ENCODE data around the gene VSNL1. TPM values are rescaled to one million over a fixed set of nuclear protein-coding genes. Genes with fewer than 3 reads are reported as not detected.

Gene VSNL1
- total RNA-seq, 1 experiment from 2014 or later, result not detected

DNA sequence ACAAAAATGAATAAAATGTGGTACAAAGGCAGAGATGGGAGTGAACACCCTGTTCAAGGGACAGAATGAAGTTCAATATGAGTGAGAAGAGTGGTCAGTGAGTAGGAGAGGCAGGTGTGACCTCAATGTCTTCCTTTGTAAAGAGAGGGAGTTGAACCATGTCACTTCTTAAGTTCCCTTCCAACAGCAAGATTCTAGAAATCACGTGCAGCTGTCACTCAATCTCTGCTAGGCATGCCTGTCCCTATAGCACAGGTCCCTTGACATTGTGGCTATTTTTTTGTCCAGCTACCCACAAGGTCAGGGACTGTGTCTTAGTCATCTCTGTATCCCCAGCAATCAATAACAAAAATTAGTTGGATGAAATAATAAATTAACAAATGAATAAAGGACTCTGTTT lies 66.9 kb downstream of the VSNL1 start:
- Histone ChIP-seq H3K27me3 (ENCODE audit: low read length) (no peaks in the 10 kb centered on the region), H3K4me1 (ENCODE audit: insufficient read depth, low read length) (no peaks in the 10 kb centered on the region), H3K4me3 (ENCODE audit: low read length) (no peak overlapping the region), H3K79me2 (ENCODE audit: low read length) (no peaks in the 10 kb centered on the region), H3K36me3 (ENCODE audit: low read depth, low read length) (no peaks in the 10 kb centered on the region), H3K27ac (ENCODE audit: low read length) (no peak overlapping the region), H4K20me1 (ENCODE audit: low read length) (no peaks in the 10 kb centered on the region), H3K9me3 (ENCODE audit: low read length) (no peaks in the 10 kb centered on the region), H3K9ac (ENCODE audit: low read length) (no peak overlapping the region), H3K9me2 (replicated peaks; ENCODE audit: low read length) (no peaks in the 10 kb centered on the region), H3F3A (ENCODE audit: low read length, unreplicated experiment) (no peaks in the 10 kb centered on the region), H2AFZ (ENCODE audit: low read length) (no peak overlapping the region), H3K4me2 (ENCODE audit: low read length) (no peak overlapping the region)
- intact Hi-C loops (cut with micrococcal nuclease), result no loop called here
- DNase-seq, result no peak
- no TSS peak for BruUV-seq (replicated peaks)
- ChIA-PET CTCF (no interaction called here), POLR2A (ENCODE audit: unreplicated experiment) (no interaction called here)
- TF ChIP-seq, protein P1, sequence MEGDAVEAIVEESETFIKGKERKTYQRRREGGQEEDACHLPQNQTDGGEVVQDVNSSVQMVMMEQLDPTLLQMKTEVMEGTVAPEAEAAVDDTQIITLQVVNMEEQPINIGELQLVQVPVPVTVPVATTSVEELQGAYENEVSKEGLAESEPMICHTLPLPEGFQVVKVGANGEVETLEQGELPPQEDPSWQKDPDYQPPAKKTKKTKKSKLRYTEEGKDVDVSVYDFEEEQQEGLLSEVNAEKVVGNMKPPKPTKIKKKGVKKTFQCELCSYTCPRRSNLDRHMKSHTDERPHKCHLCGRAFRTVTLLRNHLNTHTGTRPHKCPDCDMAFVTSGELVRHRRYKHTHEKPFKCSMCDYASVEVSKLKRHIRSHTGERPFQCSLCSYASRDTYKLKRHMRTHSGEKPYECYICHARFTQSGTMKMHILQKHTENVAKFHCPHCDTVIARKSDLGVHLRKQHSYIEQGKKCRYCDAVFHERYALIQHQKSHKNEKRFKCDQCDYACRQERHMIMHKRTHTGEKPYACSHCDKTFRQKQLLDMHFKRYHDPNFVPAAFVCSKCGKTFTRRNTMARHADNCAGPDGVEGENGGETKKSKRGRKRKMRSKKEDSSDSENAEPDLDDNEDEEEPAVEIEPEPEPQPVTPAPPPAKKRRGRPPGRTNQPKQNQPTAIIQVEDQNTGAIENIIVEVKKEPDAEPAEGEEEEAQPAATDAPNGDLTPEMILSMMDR (conservative IDR thresholded peaks at IDR 0.05; ENCODE audit: low read depth, low read length), result no peak
- TF ChIP-seq EZH2 (IDR thresholded peaks at IDR 0.05; ENCODE audit: low read length, unreplicated experiment), result no peak
- no peak for TF ChIP-seq EZH2phosphoT487 (IDR thresholded peaks at IDR 0.05; ENCODE audit: borderline replicate concordance, low read length)
- no peak for ATAC-seq

DNA sequence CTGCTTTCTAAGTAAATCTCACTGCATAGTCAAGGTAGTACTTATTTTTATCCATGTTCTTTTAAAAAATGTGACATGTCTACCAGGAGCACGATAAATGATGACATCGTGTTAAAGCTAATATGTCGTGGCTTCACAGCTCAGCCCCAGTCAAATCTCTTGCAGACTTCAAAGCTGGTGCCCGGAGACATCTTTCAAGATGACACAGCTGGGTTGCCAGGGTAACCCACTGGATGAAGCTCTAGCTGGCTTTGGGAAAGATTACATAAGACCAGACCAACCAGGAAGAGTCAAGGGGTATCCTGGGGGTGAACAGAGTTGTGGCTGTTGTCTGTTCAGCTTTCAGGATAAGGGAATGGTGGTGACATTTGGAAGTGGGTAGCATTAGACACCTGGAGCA lies 67.8 kb downstream of the VSNL1 start:
- ATAC-seq (no peak), DNase-seq (no peak)
- no peak overlapping the region for H2AFZ ChIP-seq (ENCODE audit: low read length)
- CTCF ChIA-PET, result no interaction called here
- POLR2A ChIA-PET (ENCODE audit: unreplicated experiment), result no interaction called here
- BruUV-seq (replicated peaks), result no TSS peak
- H3K27me3 ChIP-seq (ENCODE audit: low read length), result no peaks in the 10 kb centered on the region
- no peak overlapping the region for H3K4me2 ChIP-seq (ENCODE audit: low read length)
- TF ChIP-seq EZH2 (IDR thresholded peaks at IDR 0.05; ENCODE audit: low read length, unreplicated experiment), result no peak
- TF ChIP-seq, protein P1 (conservative IDR thresholded peaks at IDR 0.05; ENCODE audit: low read depth, low read length), result no peak
- TF ChIP-seq EZH2phosphoT487 (IDR thresholded peaks at IDR 0.05; ENCODE audit: borderline replicate concordance, low read length), result no peak
- H3F3A ChIP-seq (ENCODE audit: low read length, unreplicated experiment), result no peaks in the 10 kb centered on the region
- intact Hi-C loops (cut with micrococcal nuclease), result no loop called here
- no peak overlapping the region for H3K9ac ChIP-seq (ENCODE audit: low read length)
- no peaks in the 10 kb centered on the region for H3K9me2 ChIP-seq (replicated peaks; ENCODE audit: low read length)
- no peak overlapping the region for H3K27ac ChIP-seq (ENCODE audit: low read length)
- H3K4me3 ChIP-seq (ENCODE audit: low read length), result no peak overlapping the region
- no peaks in the 10 kb centered on the region for H3K36me3 ChIP-seq (ENCODE audit: low read depth, low read length)
- no peaks in the 10 kb centered on the region for H3K79me2 ChIP-seq (ENCODE audit: low read length)
- no peaks in the 10 kb centered on the region for H3K9me3 ChIP-seq (ENCODE audit: low read length)
- H4K20me1 ChIP-seq (ENCODE audit: low read length), result no peaks in the 10 kb centered on the region
- no peaks in the 10 kb centered on the region for H3K4me1 ChIP-seq (ENCODE audit: insufficient read depth, low read length)

DNA sequence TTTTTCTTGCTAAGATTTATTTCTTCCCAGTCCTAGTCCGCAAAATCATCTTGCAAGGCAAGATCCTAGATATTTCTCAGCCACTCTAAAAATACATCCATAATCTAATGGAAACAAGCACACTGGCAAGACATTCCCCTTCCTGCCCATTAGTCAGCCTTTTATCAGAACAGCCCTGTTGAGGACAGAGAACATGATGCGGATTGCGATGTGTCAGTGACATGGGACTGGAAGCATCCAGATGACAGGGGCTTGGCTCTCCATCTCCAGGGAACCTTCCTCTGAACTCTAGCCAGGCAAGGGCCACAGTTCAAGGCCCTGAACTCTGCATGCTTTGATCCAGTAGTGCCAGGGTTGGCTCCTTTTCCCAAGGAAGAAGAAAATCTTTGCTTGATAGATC lies 70.0 kb downstream of the VSNL1 start:
- H3K9me3 ChIP-seq (ENCODE audit: low read length), result no peaks in the 10 kb centered on the region
- H3K4me1 ChIP-seq (ENCODE audit: insufficient read depth, low read length), result peaks cover 8% of the 10 kb centered on the region
- BruUV-seq (replicated peaks), result no TSS peak
- CTCF ChIA-PET, result no interaction called here
- H3K9me2 ChIP-seq (replicated peaks; ENCODE audit: low read length), result no peaks in the 10 kb centered on the region
- no peaks in the 10 kb centered on the region for H4K20me1 ChIP-seq (ENCODE audit: low read length)
- no peak overlapping the region for H3K4me2 ChIP-seq (ENCODE audit: low read length)
- no peak overlapping the region for H3K27ac ChIP-seq (ENCODE audit: low read length)
- H3K9ac ChIP-seq (ENCODE audit: low read length), result no peak overlapping the region
- DNase-seq (no peak), ATAC-seq (no peak)
- H3K4me3 ChIP-seq (ENCODE audit: low read length), result no peak overlapping the region
- no peaks in the 10 kb centered on the region for H3K36me3 ChIP-seq (ENCODE audit: low read depth, low read length)
- no peak overlapping the region for H2AFZ ChIP-seq (ENCODE audit: low read length)
- TF ChIP-seq EZH2phosphoT487 (IDR thresholded peaks at IDR 0.05; ENCODE audit: borderline replicate concordance, low read length) (no peak), EZH2 (IDR thresholded peaks at IDR 0.05; ENCODE audit: low read length, unreplicated experiment) (no peak)
- TF ChIP-seq, protein P1 (conservative IDR thresholded peaks at IDR 0.05; ENCODE audit: low read depth, low read length), result no peak
- H3K27me3 ChIP-seq (ENCODE audit: low read length), result no peaks in the 10 kb centered on the region
- no peaks in the 10 kb centered on the region for H3F3A ChIP-seq (ENCODE audit: low read length, unreplicated experiment)
- POLR2A ChIA-PET (ENCODE audit: unreplicated experiment), result no interaction called here
- no peaks in the 10 kb centered on the region for H3K79me2 ChIP-seq (ENCODE audit: low read length)
- intact Hi-C loops (cut with micrococcal nuclease), result no loop called here
